A673 (cell line): ENCODE results near the gene TNFRSF13B. TPM values are rescaled to one million over a fixed set of nuclear protein-coding genes. Genes with fewer than 3 reads are reported as not detected.
"Not testable (repeated sequence)": the region's sequence is repeated elsewhere in the genome, so short reads cannot be mapped to it uniquely, and the experiment has no call there.

Source experiments
- BruUV-seq: library from RNA; stranded (reverse); fragments of 400-500 nt; replicated peaks from 2 replicates; lab custom pipeline; 2021; lab: Mats Ljungman, UMichigan
- CTCF ChIA-PET: fragments of 300-600 bp; sonication (Branson Sonifier 250); formaldehyde crosslinking; loops from one replicate; lab custom pipeline; 2022; ENCODE audit warnings: antibody characterized with exemption; lab: Charles Lee
- POLR2A ChIA-PET: fragments of 300-600 bp; sonication (Branson Sonifier 250); formaldehyde crosslinking; loops from one replicate; lab custom pipeline; 2022; ENCODE audit warnings: antibody characterized with exemption; ENCODE audit not compliant: low non-redundant PET; lab: Charles Lee
- DNase-seq: peaks from one replicate; pipeline ENCODE4 v3.0.0-alpha.2; 2015; ENCODE audit warnings: low spot score
- H3K27ac ChIP-seq: fragments of 200-600 bp; sonication (generic); 2 replicates; pipeline ENCODE4 v1.5.1; 2016; ENCODE audit warnings: mixed run types, low read depth, mild to moderate bottlenecking, mixed read lengths, antibody characterized with exemption, low read length; ENCODE audit not compliant: poor library complexity, severe bottlenecking
- H3K27me3 ChIP-seq: fragments of 200-600 bp; sonication (generic); replicated peaks from 2 replicates; pipeline ENCODE4 v1.6.1; 2017; ENCODE audit warnings: mixed run types, low read depth, mild to moderate bottlenecking, mixed read lengths, antibody characterized with exemption, low read length; ENCODE audit not compliant: insufficient read depth, poor library complexity
- H3K36me3 ChIP-seq: fragments of 200-600 bp; sonication (generic); 2 replicates; pipeline ENCODE4 v1.6.1; 2016; ENCODE audit warnings: mixed run types, mild to moderate bottlenecking, mixed read lengths, antibody characterized with exemption, low read length; ENCODE audit not compliant: insufficient read depth, poor library complexity, severe bottlenecking
- H3K4me1 ChIP-seq: fragments of 200-600 bp; sonication (generic); 2 replicates; pipeline ENCODE4 v1.6.1; 2017; ENCODE audit warnings: mixed run types, mild to moderate bottlenecking, mixed read lengths, antibody characterized with exemption, low read length; ENCODE audit not compliant: insufficient read depth, poor library complexity, severe bottlenecking
- H3K4me3 ChIP-seq: fragments of 200-600 bp; sonication (generic); 2 replicates; pipeline ENCODE4 v1.5.1; 2016; ENCODE audit warnings: low read depth, mixed run types, mild to moderate bottlenecking, mixed read lengths, low read length; ENCODE audit not compliant: poor library complexity, severe bottlenecking
- H3K9me3 ChIP-seq: fragments of 200-600 bp; sonication (generic); 2 replicates; pipeline ENCODE4 v1.6.1; 2016; ENCODE audit warnings: mixed run types, low read depth, mild to moderate bottlenecking, mixed read lengths, antibody characterized with exemption, low read length; ENCODE audit not compliant: poor library complexity, severe bottlenecking
- EZH2 ChIP-seq: fragments of 200-600 bp; sonication (generic); IDR thresholded peaks from 2 replicates; pipeline ENCODE4 v1.6.1; 2017; ENCODE audit warnings: borderline replicate concordance, low read depth, mild to moderate bottlenecking, mixed read lengths, antibody characterized with exemption, low read length; ENCODE audit not compliant: poor library complexity, severe bottlenecking
- intact Hi-C: fragments of 100-400 bp; cut with micrococcal nuclease; formaldehyde crosslinking; loops from one replicate; pipeline ENCODE4 v1.10.0; 2022; ENCODE audit not compliant: unreplicated experiment
- total RNA-seq: library from RNA; stranded (reverse); gene quantifications from 2 replicates; pipeline ENCODE4 v1.2.3, GENCODE V29; 2021
- TF ChIP-seq, protein P1 (sequence below): fragments of 300-800, 200-600 bp; sonication (generic); conservative IDR thresholded peaks from 2 replicates; pipeline ENCODE4 v1.5.1; 2017; ENCODE audit warnings: low read depth, mild to moderate bottlenecking, antibody characterized with exemption, low read length, moderate library complexity, mixed read lengths

The TNFRSF13B gene
- total RNA-seq, 1 experiment from 2014 or later, result not detected

DNA sequence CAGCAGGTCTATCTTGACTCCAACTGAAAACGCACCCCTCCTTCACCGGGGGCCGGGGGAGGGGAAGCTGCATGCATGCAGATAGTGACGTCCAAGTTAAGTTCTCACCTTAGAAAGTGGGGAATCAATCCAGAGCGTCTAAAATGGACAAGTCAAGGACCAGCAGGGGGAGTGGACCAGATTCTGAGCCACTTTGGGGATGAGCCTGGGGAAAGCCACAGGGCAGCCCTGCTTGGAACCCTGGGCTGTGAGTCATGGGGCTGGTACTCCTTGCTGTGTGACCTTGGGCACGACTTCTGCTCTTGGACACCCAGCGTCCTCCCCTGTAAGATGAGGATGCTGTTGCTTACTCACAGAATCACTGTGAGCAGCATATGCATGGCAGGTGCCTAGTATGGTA lies 9.1 kb downstream of the TNFRSF13B start:
- Histone ChIP-seq H3K9me3 (no peaks in the 10 kb centered on the region), H3K4me3 (no peak overlapping the region), H3K36me3 (no peaks in the 10 kb centered on the region), H3K27me3 (peaks cover 7% of the 10 kb centered on the region), H3K27ac (no peak overlapping the region), H3K4me1 (no peaks in the 10 kb centered on the region)
- intact Hi-C loops, result no loop called here
- no TSS peak for BruUV-seq
- no peak for TF ChIP-seq EZH2
- TF ChIP-seq, protein P1, sequence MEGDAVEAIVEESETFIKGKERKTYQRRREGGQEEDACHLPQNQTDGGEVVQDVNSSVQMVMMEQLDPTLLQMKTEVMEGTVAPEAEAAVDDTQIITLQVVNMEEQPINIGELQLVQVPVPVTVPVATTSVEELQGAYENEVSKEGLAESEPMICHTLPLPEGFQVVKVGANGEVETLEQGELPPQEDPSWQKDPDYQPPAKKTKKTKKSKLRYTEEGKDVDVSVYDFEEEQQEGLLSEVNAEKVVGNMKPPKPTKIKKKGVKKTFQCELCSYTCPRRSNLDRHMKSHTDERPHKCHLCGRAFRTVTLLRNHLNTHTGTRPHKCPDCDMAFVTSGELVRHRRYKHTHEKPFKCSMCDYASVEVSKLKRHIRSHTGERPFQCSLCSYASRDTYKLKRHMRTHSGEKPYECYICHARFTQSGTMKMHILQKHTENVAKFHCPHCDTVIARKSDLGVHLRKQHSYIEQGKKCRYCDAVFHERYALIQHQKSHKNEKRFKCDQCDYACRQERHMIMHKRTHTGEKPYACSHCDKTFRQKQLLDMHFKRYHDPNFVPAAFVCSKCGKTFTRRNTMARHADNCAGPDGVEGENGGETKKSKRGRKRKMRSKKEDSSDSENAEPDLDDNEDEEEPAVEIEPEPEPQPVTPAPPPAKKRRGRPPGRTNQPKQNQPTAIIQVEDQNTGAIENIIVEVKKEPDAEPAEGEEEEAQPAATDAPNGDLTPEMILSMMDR, result no peak
- DNase-seq, result no peak
- ChIA-PET CTCF (no interaction called here), POLR2A (no interaction called here)

DNA sequence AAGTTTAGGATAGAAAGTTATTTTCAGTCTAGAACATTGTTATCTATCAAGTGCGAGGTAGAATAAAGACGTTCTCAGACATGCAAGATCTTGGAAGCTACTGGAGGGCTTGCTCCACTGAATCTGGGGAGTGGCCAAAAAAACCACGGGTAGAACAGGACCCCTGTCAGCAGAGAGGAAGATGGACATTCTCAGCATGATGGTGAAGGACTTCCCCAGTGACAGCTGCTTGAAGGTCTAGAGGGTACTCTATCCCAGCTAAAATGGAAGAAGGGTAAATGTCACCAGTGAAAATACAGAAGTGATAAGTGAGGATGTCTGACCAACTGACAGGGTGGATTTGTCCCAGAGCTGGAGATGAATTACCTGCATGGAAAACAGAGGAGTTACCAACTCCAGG lies 10.1 kb downstream of the TNFRSF13B start:
- no peak for TF ChIP-seq EZH2
- TF ChIP-seq, protein P1, result no peak
- Histone ChIP-seq H3K36me3 (no peaks in the 10 kb centered on the region), H3K9me3 (no peaks in the 10 kb centered on the region), H3K27me3 (peaks cover 7% of the 10 kb centered on the region), H3K4me3 (no peak overlapping the region), H3K4me1 (no peaks in the 10 kb centered on the region), H3K27ac (no peak overlapping the region)
- no peak for DNase-seq
- CTCF ChIA-PET, result no interaction called here
- POLR2A ChIA-PET, result no interaction called here
- no TSS peak for BruUV-seq
- intact Hi-C loops, result no loop called here

- H3K4me1 ChIP-seq, H3K4me3 ChIP-seq, H3K27ac ChIP-seq, BruUV-seq, POLR2A ChIA-PET, CTCF ChIA-PET, H3K36me3 ChIP-seq, DNase-seq, intact Hi-C loops, H3K9me3 ChIP-seq, H3K27me3 ChIP-seq: not testable (repeated sequence)
Observed at GRCh38 chr17:16961022-16961421, 10.9 kb downstream of the TNFRSF13B start.

DNA sequence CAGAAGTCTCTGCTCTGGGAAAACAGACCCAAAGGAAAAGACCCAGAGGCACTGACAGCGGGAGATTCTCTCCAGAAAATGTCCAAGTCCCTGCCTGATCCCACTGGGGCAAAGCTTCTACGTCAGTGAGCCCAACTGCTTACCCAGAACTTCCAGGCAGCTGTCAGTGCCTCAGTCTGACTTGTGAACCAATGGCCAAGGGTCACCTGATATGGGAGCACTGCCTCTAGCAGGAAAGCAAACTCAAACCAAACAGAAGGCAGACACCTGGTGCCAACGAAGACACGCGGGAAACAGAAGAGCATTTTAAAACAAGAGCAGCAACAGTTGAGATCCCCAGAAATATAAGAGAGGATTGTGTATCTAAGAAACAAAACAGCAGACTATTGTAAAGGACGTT lies 16.9 kb downstream of the TNFRSF13B start:
- CTCF ChIA-PET, H3K36me3 ChIP-seq, intact Hi-C loops, H3K4me3 ChIP-seq, POLR2A ChIA-PET, H3K9me3 ChIP-seq, DNase-seq, H3K4me1 ChIP-seq, BruUV-seq, H3K27ac ChIP-seq: not testable (repeated sequence)
- peaks cover 17% of the 10 kb centered on the region for H3K27me3 ChIP-seq
